GM12891 (cell line): Measurements from ENCODE around the gene HPF1.

Experiments used
- POLR2A ChIP-seq: IDR thresholded peaks from 2 replicates; pipeline ENCODE4 v1.6.1; 2011; ENCODE audit warnings: low read depth, low read length, control low read depth
- POLR2AphosphoS5 ChIP-seq: IDR thresholded peaks from 2 replicates; pipeline ENCODE4 v1.6.1; 2011; ENCODE audit warnings: low read depth, low read length, control low read depth
- TAF1 ChIP-seq: IDR thresholded peaks from 2 replicates; pipeline ENCODE4 v1.6.1; 2011; ENCODE audit warnings: low read depth, low read length, control low read depth

DNA sequence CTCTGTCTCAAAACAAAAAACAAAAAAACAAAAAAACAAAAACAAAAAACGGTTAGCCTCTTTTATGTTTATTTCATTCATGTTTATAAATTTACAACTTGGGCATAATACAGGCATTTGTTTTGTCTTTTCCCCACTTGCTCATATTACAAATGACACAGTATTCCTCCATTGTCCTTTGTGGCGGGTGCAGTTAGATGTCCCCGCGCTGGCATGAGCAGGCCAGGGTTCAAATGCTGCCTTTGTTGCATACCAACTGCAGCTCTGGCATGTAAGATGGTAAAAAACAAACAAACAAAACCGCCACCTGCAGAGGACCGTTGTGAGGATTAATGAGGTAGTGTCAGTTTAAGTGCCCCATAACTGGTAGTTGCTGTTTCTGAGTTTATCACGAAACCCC lies 16.1 kb upstream of the HPF1 start:
- TF ChIP-seq POLR2A, result no peak
- TF ChIP-seq POLR2AphosphoS5, result no peak
- no peak for TF ChIP-seq TAF1
